GM21381 (cell line): ENCODE measurements around the gene RAB12.
"Not testable (repeated sequence)": the region's sequence is repeated elsewhere in the genome, so short reads cannot be mapped to it uniquely, and the experiment has no call there.

ENCODE experiments used
- ATAC-seq: cut with Tn5 transposase; IDR thresholded peaks from one replicate; pipeline ENCODE4 v1.9.1; 2021; ENCODE audit warnings: mild to moderate bottlenecking, moderate library complexity; ENCODE audit not compliant: unreplicated experiment

RAB12 gene

GRCh38 chr18:8611916-8612576, 2.8 kb downstream of the RAB12 start:
- no peak for ATAC-seq

DNA sequence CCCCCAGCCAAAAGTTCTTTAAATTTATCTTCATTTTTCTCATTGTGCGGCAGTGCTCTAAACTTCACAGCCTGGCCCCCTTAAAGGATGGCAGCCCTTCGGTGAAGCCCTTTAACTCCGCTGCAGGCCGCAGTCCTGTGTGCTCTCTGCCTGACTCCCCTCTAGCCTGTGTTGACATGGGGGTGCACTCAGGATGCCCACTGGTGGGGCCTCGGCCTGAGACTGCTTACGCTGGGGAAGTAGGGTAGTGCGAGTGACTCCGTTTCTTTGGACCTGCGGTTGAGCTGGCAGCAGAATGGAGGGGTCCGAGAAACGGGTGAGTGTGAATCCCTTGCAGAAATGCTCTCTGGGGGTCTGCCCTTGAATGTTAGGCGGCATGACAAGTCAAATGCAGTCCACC, 5.6 kb downstream of the RAB12 start:
- ATAC-seq = no peak

GRCh38 chr18:8615397-8616027, 6.3 kb downstream of the RAB12 start:
- ATAC-seq = no peak

DNA sequence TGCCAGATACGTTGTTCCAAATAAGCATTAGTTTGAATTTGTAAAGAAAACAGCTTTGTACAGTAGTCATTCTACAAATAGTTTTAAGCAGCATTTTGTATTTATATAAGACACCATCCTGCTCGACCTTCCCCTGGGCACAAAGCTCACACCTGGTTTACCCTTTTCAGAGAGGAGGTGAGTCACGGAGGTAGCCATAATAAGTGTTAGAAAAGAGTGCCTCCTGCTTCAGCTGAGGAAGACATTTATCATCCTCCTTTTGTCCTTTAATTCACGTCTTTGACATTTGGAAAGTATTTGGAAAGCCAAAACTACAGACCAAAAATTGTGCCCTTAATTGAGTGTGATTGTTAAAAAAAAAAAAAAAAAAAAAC, 6.8 kb downstream of the RAB12 start:
- no peak for ATAC-seq

GRCh38 chr18:8617907-8618306, 8.7 kb downstream of the RAB12 start:
- ATAC-seq = no peak

GRCh38 chr18:8619041-8619440, 9.8 kb downstream of the RAB12 start:
- ATAC-seq = no peak

GRCh38 chr18:8619835-8620577, 10.8 kb downstream of the RAB12 start:
- ATAC-seq = no peak

DNA sequence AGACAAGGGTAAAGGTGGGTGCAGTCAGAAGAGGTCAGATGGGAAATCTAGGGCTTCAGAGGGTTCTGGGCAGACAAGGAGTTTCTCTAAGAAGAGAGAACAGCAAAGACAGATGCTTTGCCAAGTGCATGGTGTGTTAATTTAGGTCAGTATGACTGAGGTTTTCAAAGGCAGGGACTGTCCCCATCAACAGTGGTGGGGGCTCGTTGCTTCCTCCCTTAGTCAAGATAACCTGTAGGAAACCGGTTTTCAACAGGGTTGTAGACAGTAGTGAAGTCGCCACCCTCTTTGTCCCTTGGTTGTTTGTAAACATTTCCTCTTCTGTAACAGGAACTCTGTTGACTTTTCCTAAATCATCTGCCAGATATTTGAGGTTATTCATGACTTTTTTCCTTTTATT, 11.6 kb downstream of the RAB12 start:
- ATAC-seq = no peak

GRCh38 chr18:8622625-8623024, 13.4 kb downstream of the RAB12 start:
- ATAC-seq = not testable (repeated sequence)

DNA sequence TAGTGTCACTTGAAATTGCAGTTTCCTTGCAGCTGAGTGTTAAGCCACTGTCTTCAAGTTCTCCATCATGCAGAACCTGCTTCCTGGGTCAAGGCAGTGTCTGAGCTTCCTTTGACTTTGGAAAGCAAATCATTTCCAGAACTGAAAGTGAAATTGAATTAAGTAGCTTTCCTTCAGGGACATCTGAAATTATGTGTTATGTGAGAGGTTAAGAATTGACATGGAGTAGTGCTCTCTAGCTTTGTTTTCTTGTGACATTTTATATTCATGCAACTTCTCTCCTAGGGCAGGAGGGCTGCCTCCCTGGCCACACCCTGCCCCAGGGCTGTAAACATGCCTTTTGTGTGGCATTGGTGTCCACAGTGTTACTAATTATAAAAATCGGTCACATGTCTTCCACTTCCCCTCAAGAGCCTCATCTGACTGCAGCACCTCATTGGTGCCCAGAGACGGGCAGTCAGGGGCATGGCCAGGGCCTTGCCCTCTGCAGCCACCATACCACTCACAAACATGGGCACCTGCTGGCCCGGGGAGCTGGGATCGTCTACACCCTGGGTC, 14.4 kb downstream of the RAB12 start:
- peak; percentile 84 for ATAC-seq

GRCh38 chr18:8625461-8626092, 16.3 kb downstream of the RAB12 start:
- no peak for ATAC-seq

- ATAC-seq = no peak
These were observed 17.3 kb downstream of the RAB12 start for GRCh38 chr18:8626414-8627106.

GRCh38 chr18:8627107-8627472, 17.9 kb downstream of the RAB12 start:
- ATAC-seq = no peak

DNA sequence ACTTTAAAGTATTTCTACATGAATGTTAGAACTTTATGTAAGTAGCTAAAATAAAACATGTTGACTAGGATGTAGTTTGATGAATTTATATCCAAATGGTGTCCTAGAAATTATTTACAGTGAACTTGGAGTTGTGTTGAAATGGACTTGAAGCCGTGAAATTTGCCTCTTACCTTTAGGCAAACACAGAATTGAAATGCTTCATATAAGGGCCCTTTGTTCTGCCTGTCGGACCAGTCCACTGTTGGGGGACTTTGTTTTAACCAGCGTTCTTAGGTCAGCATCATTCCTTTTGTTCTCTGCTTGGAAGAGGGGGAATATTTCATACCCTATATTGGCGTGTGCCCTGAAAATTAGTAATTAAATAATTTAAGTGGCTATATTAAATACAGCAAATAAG, 18.3 kb downstream of the RAB12 start:
- ATAC-seq = no peak

- ATAC-seq = no peak
These were observed 20.4 kb downstream of the RAB12 start for GRCh38 chr18:8629602-8630001.

DNA sequence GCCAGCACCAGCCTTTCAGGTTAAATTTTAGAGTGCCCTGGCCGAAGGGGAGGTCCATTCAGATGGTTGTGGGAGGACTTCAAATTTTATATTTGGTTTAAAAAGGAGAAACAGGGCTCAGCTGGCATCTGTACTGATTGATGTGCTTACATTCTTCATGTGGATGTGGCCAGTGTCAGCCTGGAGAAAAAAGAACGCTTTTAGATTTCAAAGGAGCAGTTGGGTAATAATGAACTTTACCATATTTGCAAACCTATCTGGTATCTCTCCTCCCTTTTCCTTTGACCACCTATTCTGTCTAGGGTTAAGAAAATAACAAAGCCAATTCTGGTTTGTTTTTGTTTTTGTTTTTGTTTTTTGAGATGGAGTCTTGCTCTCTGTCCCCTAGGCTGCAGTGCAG, 21.3 kb downstream of the RAB12 start:
- no peak for ATAC-seq

GRCh38 chr18:8631265-8631664, 22.0 kb downstream of the RAB12 start:
- no peak for ATAC-seq

- ATAC-seq = no peak
These were observed 23.1 kb downstream of the RAB12 start for GRCh38 chr18:8632386-8632785.

DNA sequence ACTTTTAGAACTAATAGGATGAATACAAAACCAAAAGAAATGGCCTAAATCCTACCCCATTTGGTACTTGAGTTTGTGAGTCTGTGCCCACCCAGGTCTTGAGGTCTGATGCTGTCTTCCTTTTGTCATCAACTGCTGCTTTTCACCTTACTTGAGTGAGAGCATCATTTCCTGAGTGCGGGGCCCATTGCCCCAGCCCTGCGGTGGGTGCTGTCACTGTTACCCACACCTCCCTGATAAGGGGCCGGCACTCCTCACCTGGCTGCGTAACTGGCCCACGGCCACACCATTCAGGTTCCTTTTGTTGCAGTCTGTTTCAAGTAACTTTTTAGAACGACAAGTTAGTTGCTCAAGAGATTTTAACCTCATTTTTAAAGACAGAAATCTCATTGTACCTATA, 25.3 kb downstream of the RAB12 start:
- no peak for ATAC-seq

- no peak for ATAC-seq
These were observed 25.9 kb downstream of the RAB12 start for GRCh38 chr18:8635087-8635486.

DNA sequence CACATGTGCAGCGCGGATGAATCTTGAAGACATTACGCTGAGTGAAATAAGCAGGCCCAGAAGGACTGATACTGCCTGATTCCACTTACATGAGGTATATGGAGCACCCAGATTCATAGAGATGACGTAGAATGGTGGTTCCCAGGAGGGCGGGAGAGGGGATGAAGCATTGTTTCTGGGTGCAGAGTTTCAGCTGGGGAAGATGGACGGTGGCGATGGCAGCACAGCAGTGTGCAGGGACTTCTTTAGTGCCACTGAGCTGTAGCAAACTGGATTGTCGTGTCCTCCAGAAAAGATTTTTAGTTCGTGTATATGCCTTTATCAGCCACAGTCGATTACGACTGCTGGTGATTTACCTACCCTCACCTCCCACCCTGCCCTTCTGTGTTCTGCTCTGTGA, 30.5 kb downstream of the RAB12 start:
- ATAC-seq = no peak
